Liver (tissue), 3 donors: ENCODE data around the gene JAG2.

Experiments
- CTCF ChIP-seq: fragments of 150-350 bp; IDR thresholded peaks from 2 replicates; pipeline ENCODE4 v1.5.1; 2017; ENCODE audit warnings: improper control_type of control experiment, low read depth, low read length; ENCODE audit not compliant: missing input control
- EGR1 ChIP-seq, 2 donors: IDR thresholded peaks; 2 replicates each; pipeline ENCODE4 v1.6.1; 2016 to 2018; ENCODE audit warnings: antibody characterized with exemption in 2 of 2, low read depth in 2 of 2
- GABPA ChIP-seq, 2 donors: IDR thresholded peaks in 1 of 2; conservative IDR thresholded peaks in 1 of 2; 2 replicates each; pipeline ENCODE4 v1.6.1; 2016; ENCODE audit warnings: antibody characterized with exemption in 2 of 2, mild to moderate bottlenecking in 1 of 2, moderate library complexity in 1 of 2
- MAX ChIP-seq: IDR thresholded peaks from 2 replicates; pipeline ENCODE4 v1.6.1; 2016; ENCODE audit warnings: antibody characterized with exemption
- RAD21 ChIP-seq, 2 donors: IDR thresholded peaks; 2 replicates each; pipeline ENCODE4 v1.6.1; 2016; ENCODE audit warnings: antibody characterized with exemption in 2 of 2, mild to moderate bottlenecking in 2 of 2
- SP1 ChIP-seq: IDR thresholded peaks from 2 replicates; pipeline ENCODE4 v1.6.1; 2018; ENCODE audit warnings: antibody characterized with exemption, mild to moderate bottlenecking
- TAF1 ChIP-seq: conservative IDR thresholded peaks from 2 replicates; pipeline ENCODE4 v1.6.1; 2016; ENCODE audit warnings: antibody characterized with exemption, mild to moderate bottlenecking
- YY1 ChIP-seq: IDR thresholded peaks from 2 replicates; pipeline ENCODE4 v1.6.1; 2016; ENCODE audit warnings: antibody characterized with exemption, mild to moderate bottlenecking
- ZBTB33 ChIP-seq: IDR thresholded peaks from 2 replicates; pipeline ENCODE4 v1.6.1; 2016; ENCODE audit warnings: antibody characterized with exemption
- donor health status: healthy.
- donor health status: healthy.

- TF ChIP-seq YY1: no peak
- TF ChIP-seq CTCF: no peak
- TF ChIP-seq RAD21 (IDR thresholded peaks at IDR 0.05): no peak
- no peak for TF ChIP-seq GABPA (IDR thresholded peaks at IDR 0.05 in 1 of 2, conservative IDR thresholded peaks at IDR 0.05 in 1 of 2)
- no peak for TF ChIP-seq MAX
- no peak for TF ChIP-seq ZBTB33
- no peak for TF ChIP-seq EGR1 (IDR thresholded peaks at IDR 0.05; ENCODE audit: low read depth in 2 of 2)
- TF ChIP-seq SP1: no peak
- no peak for TF ChIP-seq TAF1
Measured at GRCh38 chr14:105209646-105210045, 41.1 kb upstream of the JAG2 start.
